Measurements from ENCODE around the gene OR52W1.

The OR52W1 gene

GRCh38 chr11:6219359-6219758 is 20.3 kb downstream of the OR52W1 start:
- no peak for TF ChIP-seq USF1 (IDR thresholded peaks at IDR 0.05)
- TF ChIP-seq TCF12 (IDR thresholded peaks at IDR 0.05; ENCODE audit: low read depth), result no peak
- TF ChIP-seq CEBPB (IDR thresholded peaks at IDR 0.05), result no peak
- TF ChIP-seq EP300 (IDR thresholded peaks at IDR 0.05; ENCODE audit: borderline replicate concordance), result no peak
- no peak for TF ChIP-seq MAX (IDR thresholded peaks at IDR 0.05)
- TF ChIP-seq YY1 (IDR thresholded peaks at IDR 0.05; ENCODE audit: low read depth), result no peak
- no peak for TF ChIP-seq CREB1 (IDR thresholded peaks at IDR 0.05; ENCODE audit: low read depth)

GRCh38 chr11:6223854-6224253 is 24.8 kb downstream of the OR52W1 start:
- TF ChIP-seq EGR1 (IDR thresholded peaks at IDR 0.05) (no peak), FOXM1 (IDR thresholded peaks at IDR 0.05; ENCODE audit: borderline replicate concordance, low read depth) (no peak), MAX (IDR thresholded peaks at IDR 0.05) (no peak), EP300 (IDR thresholded peaks at IDR 0.05; ENCODE audit: borderline replicate concordance) (no peak), CREB1 (IDR thresholded peaks at IDR 0.05; ENCODE audit: low read depth) (no peak), NFIC (IDR thresholded peaks at IDR 0.05) (no peak), RAD21 (IDR thresholded peaks at IDR 0.05; ENCODE audit: low read depth) (no peak), ZBTB7A (IDR thresholded peaks at IDR 0.05; ENCODE audit: low read depth) (no peak), YY1 (IDR thresholded peaks at IDR 0.05; ENCODE audit: low read depth) (no peak), CEBPB (IDR thresholded peaks at IDR 0.05) (no peak), TAF1 (IDR thresholded peaks at IDR 0.05; ENCODE audit: low read depth) (no peak), REST (IDR thresholded peaks at IDR 0.05; ENCODE audit: low read depth) (no peak), TEAD4 (IDR thresholded peaks at IDR 0.05) (no peak), TCF12 (IDR thresholded peaks at IDR 0.05; ENCODE audit: low read depth) (no peak), USF1 (IDR thresholded peaks at IDR 0.05) (no peak)

- TF ChIP-seq REST (IDR thresholded peaks at IDR 0.05; ENCODE audit: low read depth) (no peak), YY1 (IDR thresholded peaks at IDR 0.05; ENCODE audit: low read depth) (no peak), TAF1 (IDR thresholded peaks at IDR 0.05; ENCODE audit: low read depth) (no peak), FOXM1 (IDR thresholded peaks at IDR 0.05; ENCODE audit: borderline replicate concordance, low read depth) (no peak), TCF12 (IDR thresholded peaks at IDR 0.05; ENCODE audit: low read depth) (no peak), TEAD4 (IDR thresholded peaks at IDR 0.05) (no peak), ZBTB7A (IDR thresholded peaks at IDR 0.05; ENCODE audit: low read depth) (no peak), CREB1 (IDR thresholded peaks at IDR 0.05; ENCODE audit: low read depth) (no peak), EP300 (IDR thresholded peaks at IDR 0.05; ENCODE audit: borderline replicate concordance) (no peak), NFIC (IDR thresholded peaks at IDR 0.05) (no peak), USF1 (IDR thresholded peaks at IDR 0.05) (no peak), RAD21 (IDR thresholded peaks at IDR 0.05; ENCODE audit: low read depth) (no peak), EGR1 (IDR thresholded peaks at IDR 0.05) (no peak), CEBPB (IDR thresholded peaks at IDR 0.05) (no peak), MAX (IDR thresholded peaks at IDR 0.05) (no peak)
These were observed 25.4 kb downstream of the OR52W1 start for GRCh38 chr11:6224421-6224820.

- no peak for TF ChIP-seq NFIC (IDR thresholded peaks at IDR 0.05)
- no peak for TF ChIP-seq EP300 (IDR thresholded peaks at IDR 0.05; ENCODE audit: borderline replicate concordance)
- no peak for TF ChIP-seq TEAD4 (IDR thresholded peaks at IDR 0.05)
- no peak for TF ChIP-seq ZBTB7A (IDR thresholded peaks at IDR 0.05; ENCODE audit: low read depth)
- no peak for TF ChIP-seq EGR1 (IDR thresholded peaks at IDR 0.05)
These were observed 26.0 kb downstream of the OR52W1 start for GRCh38 chr11:6225024-6225423.

- TF ChIP-seq REST (IDR thresholded peaks at IDR 0.05; ENCODE audit: low read depth), result no peak
- no peak for TF ChIP-seq USF1 (IDR thresholded peaks at IDR 0.05)
- no peak for TF ChIP-seq EGR1 (IDR thresholded peaks at IDR 0.05)
- no peak for TF ChIP-seq FOXM1 (IDR thresholded peaks at IDR 0.05; ENCODE audit: borderline replicate concordance, low read depth)
- no peak for TF ChIP-seq ZBTB7A (IDR thresholded peaks at IDR 0.05; ENCODE audit: low read depth)
- TF ChIP-seq CREB1 (IDR thresholded peaks at IDR 0.05; ENCODE audit: low read depth), result no peak
- TF ChIP-seq CEBPB (IDR thresholded peaks at IDR 0.05), result no peak
- TF ChIP-seq TEAD4 (IDR thresholded peaks at IDR 0.05), result no peak
- no peak for TF ChIP-seq TCF12 (IDR thresholded peaks at IDR 0.05; ENCODE audit: low read depth)
- no peak for TF ChIP-seq YY1 (IDR thresholded peaks at IDR 0.05; ENCODE audit: low read depth)
These were observed 26.9 kb downstream of the OR52W1 start for GRCh38 chr11:6225896-6226295.
